Stimulated activated CD4-positive, alpha-beta T cell treated with anti-CD3 and anti-CD28 coated beads, Interleukin-4, amount 100 ng/mL, for 24 hours (primary cell): ENCODE data around the gene LRRC9.
"Not testable (repeated sequence)": the region's sequence is repeated elsewhere in the genome, so short reads cannot be mapped to it uniquely, and the experiment has no call there.

Experiments
- DNase-seq: peaks from one replicate; pipeline ENCODE4 v3.0.0-alpha.2; 2020

Gene LRRC9

GRCh38 chr14:59919570-59920377 is at the start of gene LRRC9:
LRRC9 (plus strand) TSS chr14:59920144.
- DNase-seq: no peak

GRCh38 chr14:59870277-59871165 is 49.4 kb upstream of the LRRC9 start, which contains the start of gene RTN1:
RTN1 (minus strand) TSS chr14:59870776; CDS start chr14:59870630, 146 bp downstream.
- no peak for DNase-seq

- DNase-seq: no peak
Measured at GRCh38 chr14:59871166-59871495, 48.8 kb upstream of the LRRC9 start.

GRCh38 chr14:59882957-59883356 is 37.0 kb upstream of the LRRC9 start:
- no peak for DNase-seq

- DNase-seq: no peak
Measured at GRCh38 chr14:59890676-59891075, 29.3 kb upstream of the LRRC9 start.

DNA sequence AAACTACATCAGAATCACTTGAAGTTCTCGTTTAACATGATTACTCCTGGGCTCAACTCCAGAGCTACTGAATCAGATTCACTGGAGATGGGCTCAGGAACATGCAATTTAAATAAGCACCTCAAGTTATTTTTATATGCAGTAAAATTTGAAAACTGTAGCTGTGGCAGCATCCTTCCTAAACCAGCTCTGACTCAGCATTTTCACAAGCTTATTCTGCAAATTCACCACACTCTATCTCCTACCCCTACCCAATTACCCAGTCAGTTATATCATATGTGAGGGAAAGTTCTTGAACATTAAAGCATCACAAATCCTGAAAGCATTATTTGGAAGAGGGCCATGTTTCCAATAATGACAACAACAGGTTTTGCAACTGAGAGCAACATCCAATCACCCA is 24.2 kb upstream of the LRRC9 start:
- no peak for DNase-seq

- no peak for DNase-seq
Measured at GRCh38 chr14:59897757-59898383, 22.1 kb upstream of the LRRC9 start.

- no peak for DNase-seq
Measured at GRCh38 chr14:59900556-59900955, 19.4 kb upstream of the LRRC9 start.

GRCh38 chr14:59904184-59904583 is 15.8 kb upstream of the LRRC9 start:
- DNase-seq: no peak

- DNase-seq: no peak
Measured at GRCh38 chr14:59905188-59905587, 14.8 kb upstream of the LRRC9 start.

DNA sequence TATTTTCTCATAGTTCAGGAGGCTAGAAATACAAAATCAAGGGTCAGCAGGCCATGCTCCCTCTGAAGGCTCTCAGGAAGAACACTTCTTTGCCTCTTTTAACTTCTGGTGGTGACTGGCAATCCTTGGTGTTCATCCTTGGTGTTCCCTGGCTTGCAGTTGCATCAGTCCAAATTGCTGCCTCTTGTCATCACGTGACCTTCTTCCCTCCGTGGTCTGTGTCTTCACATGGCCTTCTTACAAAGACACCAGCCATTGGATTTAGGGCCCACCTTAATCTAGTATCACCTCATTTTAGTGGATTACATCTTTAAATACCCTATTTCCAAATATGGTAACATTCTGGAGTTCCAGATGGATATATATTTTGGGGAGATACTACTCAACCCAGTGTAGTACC is 7.5 kb upstream of the LRRC9 start:
- no peak for DNase-seq

GRCh38 chr14:59913187-59913586 is 6.8 kb upstream of the LRRC9 start:
- no peak for DNase-seq

- DNase-seq: no peak
Measured at GRCh38 chr14:59918824-59919569, 947 bp upstream of the LRRC9 start.

- no peak for DNase-seq
Measured at GRCh38 chr14:59920378-59920683, 387 bp downstream of the LRRC9 start.

- no peak for DNase-seq
Measured at GRCh38 chr14:59925797-59926196, 5.9 kb downstream of the LRRC9 start.

- no peak for DNase-seq
Measured at GRCh38 chr14:59926534-59926933, 6.6 kb downstream of the LRRC9 start.

GRCh38 chr14:59931237-59931636 is 11.3 kb downstream of the LRRC9 start:
- DNase-seq: no peak

GRCh38 chr14:59936145-59936544 is 16.2 kb downstream of the LRRC9 start:
- DNase-seq: no peak

DNA sequence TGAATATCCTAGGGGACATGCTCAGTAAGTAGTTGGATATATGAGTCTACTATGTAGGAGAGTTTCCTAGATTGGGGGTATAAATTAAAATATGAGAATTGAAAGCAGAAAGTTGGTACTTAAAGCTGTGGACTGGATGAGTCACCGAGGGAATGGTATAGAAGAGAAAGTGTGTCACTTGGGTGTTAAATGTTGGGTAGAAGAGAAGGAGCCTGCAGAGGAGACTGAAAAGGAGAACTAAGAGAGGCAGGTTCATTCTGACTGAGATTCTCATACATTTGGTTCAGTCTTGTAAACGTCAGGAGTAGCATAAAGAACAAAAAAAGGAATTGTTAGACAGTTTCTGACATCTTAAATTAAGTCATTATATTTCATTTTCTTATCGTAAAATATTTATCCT is 19.9 kb downstream of the LRRC9 start:
- no peak for DNase-seq

DNA sequence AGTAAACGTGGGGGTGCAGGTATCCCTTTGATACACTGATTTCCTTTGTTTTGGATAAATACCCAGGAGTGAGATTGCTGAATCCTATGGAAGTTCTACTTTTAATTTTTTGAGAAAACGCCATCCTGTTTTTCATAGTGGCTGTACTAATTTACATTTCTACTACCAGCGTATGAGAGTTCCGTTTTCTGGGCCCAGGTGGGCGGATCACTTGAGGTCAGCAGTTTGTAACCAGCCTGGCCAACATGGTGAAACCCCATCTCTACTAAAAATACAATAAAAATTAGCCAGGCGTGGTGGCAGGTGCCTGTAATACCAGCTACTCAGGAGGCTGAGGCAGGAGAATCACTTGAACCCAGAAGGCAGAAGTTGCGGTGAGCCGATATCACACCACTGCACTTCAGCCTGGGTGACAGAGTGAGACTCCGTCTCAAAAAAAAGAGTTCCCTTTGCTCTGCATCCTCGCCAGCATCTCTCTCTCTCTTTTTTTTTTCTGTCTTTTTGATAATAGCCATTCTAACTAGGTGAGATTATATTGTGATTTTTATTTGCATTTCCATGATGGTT is 22.4 kb downstream of the LRRC9 start:
- not testable (repeated sequence) for DNase-seq

- DNase-seq: no peak
Measured at GRCh38 chr14:59944909-59945308, 25.0 kb downstream of the LRRC9 start.

DNA sequence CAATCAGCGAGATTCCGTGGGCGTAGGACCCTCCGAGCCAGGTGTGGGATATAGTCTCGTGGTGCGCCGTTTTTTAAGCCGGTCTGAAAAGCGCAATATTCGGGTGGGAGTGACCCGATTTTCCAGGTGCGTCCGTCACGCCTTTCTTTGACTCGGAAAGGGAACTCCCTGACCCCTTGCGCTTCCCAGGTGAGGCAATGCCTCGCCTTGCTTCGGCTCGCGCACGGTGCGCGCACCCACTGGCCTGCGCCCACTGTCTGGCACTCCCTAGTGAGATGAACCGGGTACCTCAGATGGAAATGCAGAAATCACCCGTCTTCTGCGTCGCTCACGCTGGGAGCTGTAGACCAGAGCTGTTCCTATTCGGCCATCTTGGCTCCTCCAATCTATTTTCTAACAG is 32.2 kb downstream of the LRRC9 start:
- not testable (repeated sequence) for DNase-seq

DNA sequence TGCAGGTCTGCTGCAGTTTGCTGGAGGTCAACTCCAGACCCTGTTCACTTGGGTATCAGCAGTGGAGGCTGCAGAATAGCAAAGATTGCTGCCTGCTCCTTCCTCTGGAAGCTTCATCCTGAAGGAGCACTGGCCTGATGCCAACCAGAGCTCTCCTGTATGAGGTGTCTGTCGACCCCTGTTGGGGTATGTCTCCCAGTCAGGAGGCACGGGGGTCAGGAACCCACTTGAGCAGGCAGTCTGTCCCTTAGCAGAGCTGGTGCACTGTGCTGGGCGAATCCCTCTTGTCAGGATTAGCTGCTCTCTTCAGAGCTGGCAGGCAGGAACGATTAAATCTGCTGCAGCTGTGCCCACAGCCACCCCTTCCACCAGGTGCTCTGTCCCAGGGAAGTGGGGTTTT is 37.9 kb downstream of the LRRC9 start:
- DNase-seq: not testable (repeated sequence)
